Tongue (tissue), 2 donors: ENCODE results near the gene SALL4. TPM values are rescaled to one million over a fixed set of nuclear protein-coding genes. Genes with fewer than 3 reads are reported as not detected.
A peak's percentile ranks its signal among the peaks of the same experiment; 100 is the strongest.
"Not testable (repeated sequence)": the region's sequence is repeated elsewhere in the genome, so short reads cannot be mapped to it uniquely, and the experiment has no call there.

Experiments used
- DNase-seq: peaks from one replicate; pipeline ENCODE4 v3.0.0-alpha.2; 2015
- total RNA-seq: library from RNA; depleted of rRNA; stranded (reverse); fragments of >200 nt; gene quantifications from one replicate; pipeline ENCODE4 v1.2.3, GENCODE V29; 2014

SALL4 gene
- total RNA-seq, 1 donor from 2014 or later = 0.41 TPM

- no peak for DNase-seq
These were observed 1.0 kb downstream of the SALL4 start for GRCh38 chr20:51801122-51801822.

GRCh38 chr20:51800872-51801121, 1.5 kb downstream of the SALL4 start:
- DNase-seq = peak; percentile 25

- DNase-seq = peak; percentile 69
These were observed 2.1 kb downstream of the SALL4 start for GRCh38 chr20:51800060-51800871.

- no peak for DNase-seq
These were observed 2.9 kb downstream of the SALL4 start for GRCh38 chr20:51799401-51799860.

GRCh38 chr20:51797357-51798025, 4.8 kb downstream of the SALL4 start:
- DNase-seq = no peak

GRCh38 chr20:51796340-51796739, 6.0 kb downstream of the SALL4 start:
- DNase-seq = no peak

GRCh38 chr20:51792960-51793359, 9.4 kb downstream of the SALL4 start:
- no peak for DNase-seq

GRCh38 chr20:51791626-51792025, 10.7 kb downstream of the SALL4 start:
- DNase-seq = no peak

- DNase-seq = no peak
These were observed 12.1 kb downstream of the SALL4 start for GRCh38 chr20:51790256-51790655.

GRCh38 chr20:51789434-51789833, 12.9 kb downstream of the SALL4 start:
- DNase-seq = no peak

- DNase-seq = no peak
These were observed 13.5 kb downstream of the SALL4 start for GRCh38 chr20:51788822-51789221.

- DNase-seq = no peak
These were observed 18.0 kb downstream of the SALL4 start for GRCh38 chr20:51784299-51784698.

GRCh38 chr20:51778229-51778759, 24.0 kb downstream of the SALL4 start:
- not testable (repeated sequence) for DNase-seq

GRCh38 chr20:51775241-51775640, 27.1 kb downstream of the SALL4 start:
- DNase-seq = no peak

- DNase-seq = no peak
These were observed 30.1 kb downstream of the SALL4 start for GRCh38 chr20:51772236-51772635.

GRCh38 chr20:51769976-51770615, 32.2 kb downstream of the SALL4 start:
- no peak for DNase-seq

- no peak for DNase-seq
These were observed 33.4 kb downstream of the SALL4 start for GRCh38 chr20:51768759-51769517.

- peak; percentile 32 for DNase-seq
These were observed 34.2 kb downstream of the SALL4 start, which contains the start of gene ATP9A for GRCh38 chr20:51767867-51768758. ATP9A (minus strand) TSS chr20:51768390; CDS start chr20:51768369, 21 bp downstream.

- peak; percentile 71 for DNase-seq
These were observed 35.1 kb downstream of the SALL4 start for GRCh38 chr20:51766994-51767866.
